Heart left ventricle (tissue), 16 donors: ENCODE measurements around the gene UBE4B. TPM values are rescaled to one million over a fixed set of nuclear protein-coding genes. Genes with fewer than 3 reads are reported as not detected.

Experiments used
- ATAC-seq, 4 donors: fragments of 200-7000 bp; cut with Tn5 transposase; one replicate each; pipeline ENCODE4 v1.9.1; 2020 to 2022; ENCODE audit warnings: moderate library complexity in 4 of 4, mild to moderate bottlenecking in 3 of 4, moderate number of reproducible peaks in 1 of 4
- DNase-seq, 5 donors: peaks; one replicate each; pipeline ENCODE4 v3.0.0-alpha.2; 2020
- H3K27ac ChIP-seq, 12 donors: fragments of 200-600 bp; sonication (generic) in 4 of 12; one replicate each; pipeline versions ENCODE4 v1.5.0 to v1.8.0; 2016 to 2022; ENCODE audit warnings: mild to moderate bottlenecking in 2 of 12
- H3K27me3 ChIP-seq, 9 donors: fragments of 200-600 bp; sonication (generic) in 2 of 9; one replicate each; pipeline versions ENCODE4 v1.5.1 to v1.8.0; 2016 to 2022; ENCODE audit warnings: mild to moderate bottlenecking in 3 of 9
- H3K36me3 ChIP-seq, 9 donors: fragments of 200-600 bp; sonication (generic) in 2 of 9; one replicate each; pipeline versions ENCODE4 v1.5.0 to v1.8.0; 2018 to 2022; ENCODE audit warnings: mild to moderate bottlenecking in 2 of 9
- H3K4me1 ChIP-seq, 12 donors: fragments of 200-600 bp; sonication (generic) in 4 of 12; one replicate each; pipeline versions ENCODE4 v1.5.0 to v1.8.0; 2016 to 2022; ENCODE audit warnings: mild to moderate bottlenecking in 3 of 12
- H3K4me3 ChIP-seq, 12 donors: fragments of 200-600 bp; sonication (generic) in 4 of 12; one replicate each; pipeline versions ENCODE4 v1.5.0 to v1.8.0; 2017 to 2022; ENCODE audit warnings: mild to moderate bottlenecking in 9 of 12, moderate library complexity in 4 of 12
- H3K9me3 ChIP-seq, 12 donors: fragments of 200-600 bp; sonication (generic) in 4 of 12; one replicate each; pipeline versions ENCODE4 v1.5.0 to v1.8.0; 2016 to 2022; ENCODE audit warnings: mild to moderate bottlenecking in 1 of 12
- POLR2A ChIP-seq, 2 donors: fragments of 450-650 bp; IDR thresholded peaks; one replicate each; pipeline ENCODE4 v1.6.1; 2017; ENCODE audit warnings: antibody characterized with exemption in 2 of 2, mild to moderate bottlenecking in 2 of 2, moderate library complexity in 2 of 2
- WGBS, 4 donors: extraction: QIAGEN DNeasy Blood & Tissue Kit in 2 of 4; methylation state at CpG; one replicate each; pipeline versions ENCODE4 v1.1.5 to v1.1.7; 2013 to 2018; 5-methylcytosine and 5-hydroxymethylcytosine counted together
- intact Hi-C, 10 donors: fragments of 100-400 bp; cut with DNase I; formaldehyde crosslinking; loops; one replicate each; pipeline versions ENCODE4 v1.11.1 to v1.14.2; 2022
- microRNA counts, 2 donors: library from miRNA; unstranded; fragments of <30 nt; microRNA quantifications; one replicate each; lab custom pipeline; 2016
- microRNA-seq, 4 donors: library from miRNA; unstranded; fragments of <30 nt; microRNA quantifications; one replicate each; pipeline versions ENCODE4 to v1.2.0, GENCODE V29; 2017 to 2020
- polyA plus RNA-seq, 2 donors: library from polyadenylated mRNA; stranded (reverse); fragments of 200-250 nt; gene quantifications; one replicate each; pipeline ENCODE4 v1.2.3, GENCODE V29; 2013
- total RNA-seq, 9 donors: library from RNA; depleted of rRNA in 2 of 9; stranded (reverse); fragments of >200 nt in 2 of 9; fragmentation: NEBNext Ultra II Directional in 3 of 9; extraction: Animal tissue kit (Norgen Biotek cat#: 25700) in 3 of 9; gene quantifications; one replicate each; pipeline versions ENCODE4 v1.1.0 to v1.2.4, GENCODE V29; 2016 to 2023
- TF ChIP-seq, protein P1 (sequence below), 12 donors: fragments of 200-600 bp; sonication (generic) in 4 of 12; IDR thresholded peaks; one replicate each; pipeline versions ENCODE4 v1.5.0 to v1.8.0; 2018 to 2022; ENCODE audit warnings: antibody characterized with exemption in 12 of 12, mild to moderate bottlenecking in 5 of 12
- donor health status: ischemic (EF 13 %, LVEDD 7.1; RV severe dilation, severe dysfunction).
- donor health status: healthy with polysubstance abuse.
- donor health status: DM: no; HTN: yes; CAD: no.
- donor health status: DM: no; HTN: no; CAD: no.
- donor health status: ischemic (EF 25% LVEDD 6.9; RV normal size, moderate dysfunction).
- donor health status: ischemic (EF 25% LVEDD 5.7; RV mildly dilated, moderate dysfunction).
- donor health status: healthy.
- donor health status: DM: yes; HTN: yes; CAD: no.
- donor health status: ischemic (EF 35%, LVEDD 5.7; RV mildly dilated, moderate dysfunction).
- donor health status: nonischemic (EF 11% LVEDD 7.7; RV severe dilation, severe dysfunction).
- donor health status: DM: yes; HTN: yes; CAD: no.
- donor health status: PGD.
- donor health status: ischemic (EF 29% LVEDD 5.4; RV normal size, mild dysfunction).
- donor health status: nonischemic (EF 23%, LVEDD 6.1; RV moderate dilation, normal function).

The UBE4B gene
- total and polyA plus RNA-seq, 11 donors = 18.5 to 132 (median 67.3) TPM

DNA sequence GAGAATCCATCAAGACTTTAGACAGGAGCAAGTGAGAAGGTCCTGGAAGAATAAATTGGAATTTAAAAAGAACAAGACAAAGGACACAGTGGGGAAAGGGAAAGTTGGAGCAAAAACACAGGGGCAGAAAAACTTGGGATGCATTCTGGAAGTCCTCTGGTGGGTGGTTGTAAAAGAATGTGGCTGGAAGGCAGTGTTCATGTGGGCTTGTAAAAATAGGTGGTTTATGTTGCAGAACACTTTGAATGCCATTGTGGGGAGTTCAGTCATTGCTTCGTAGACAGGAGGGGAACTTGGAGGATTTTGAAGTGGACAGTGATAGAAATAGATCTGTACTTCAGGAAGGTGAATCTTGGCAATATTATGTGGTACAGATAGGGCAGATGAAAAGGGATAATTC lies 192.8 kb downstream of the UBE4B start:
- WGBS, 4 donors = 44 to 57% (median 46%) methylated on average over 1 of the region's 1 CpG
- Histone ChIP-seq H3K9me3 (no peaks in the 10 kb centered on the region), H3K36me3 (no peaks in the 10 kb centered on the region), H3K27me3 (no peaks in the 10 kb centered on the region), H3K4me1 (peaks cover 0 to 73% (median 41%) of the 10 kb centered on the region in 12 donors), H3K4me3 (no peak overlapping the region), H3K27ac (no peak overlapping the region)
- ATAC-seq = no peak
- intact Hi-C loops = no loop called here
- DNase-seq = no peak
- TF ChIP-seq, protein P1, sequence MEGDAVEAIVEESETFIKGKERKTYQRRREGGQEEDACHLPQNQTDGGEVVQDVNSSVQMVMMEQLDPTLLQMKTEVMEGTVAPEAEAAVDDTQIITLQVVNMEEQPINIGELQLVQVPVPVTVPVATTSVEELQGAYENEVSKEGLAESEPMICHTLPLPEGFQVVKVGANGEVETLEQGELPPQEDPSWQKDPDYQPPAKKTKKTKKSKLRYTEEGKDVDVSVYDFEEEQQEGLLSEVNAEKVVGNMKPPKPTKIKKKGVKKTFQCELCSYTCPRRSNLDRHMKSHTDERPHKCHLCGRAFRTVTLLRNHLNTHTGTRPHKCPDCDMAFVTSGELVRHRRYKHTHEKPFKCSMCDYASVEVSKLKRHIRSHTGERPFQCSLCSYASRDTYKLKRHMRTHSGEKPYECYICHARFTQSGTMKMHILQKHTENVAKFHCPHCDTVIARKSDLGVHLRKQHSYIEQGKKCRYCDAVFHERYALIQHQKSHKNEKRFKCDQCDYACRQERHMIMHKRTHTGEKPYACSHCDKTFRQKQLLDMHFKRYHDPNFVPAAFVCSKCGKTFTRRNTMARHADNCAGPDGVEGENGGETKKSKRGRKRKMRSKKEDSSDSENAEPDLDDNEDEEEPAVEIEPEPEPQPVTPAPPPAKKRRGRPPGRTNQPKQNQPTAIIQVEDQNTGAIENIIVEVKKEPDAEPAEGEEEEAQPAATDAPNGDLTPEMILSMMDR (IDR thresholded peaks at IDR 0.05) = no peak
- TF ChIP-seq POLR2A (IDR thresholded peaks at IDR 0.05) = no peak

GRCh38 chr1:10228528-10228927 lies 195.8 kb downstream of the UBE4B start:
- H3K4me1 ChIP-seq = peaks cover 0 to 67% (median 27%) of the 10 kb centered on the region in 12 donors
- intact Hi-C loops = no loop called here

DNA sequence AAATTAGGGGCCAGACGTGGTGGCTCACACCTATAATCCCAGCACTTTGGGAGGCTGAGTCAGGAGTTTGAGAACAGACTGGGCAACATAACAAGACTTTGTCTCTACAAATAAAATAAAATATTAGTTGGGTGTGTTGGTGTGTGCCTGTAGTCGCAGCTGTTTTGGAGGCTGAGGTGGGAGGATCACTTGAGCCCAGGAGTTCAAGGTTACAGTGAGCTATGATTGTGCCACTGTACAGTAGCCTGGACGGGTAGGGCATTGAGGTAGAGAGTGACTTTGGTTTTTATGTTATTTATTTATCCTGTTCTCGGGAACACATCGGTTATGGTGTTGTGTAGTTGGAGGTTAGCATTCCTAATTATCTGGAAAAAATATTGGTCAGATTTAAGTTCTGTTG lies 197.1 kb downstream of the UBE4B start:
- H3K27me3 ChIP-seq = no peaks in the 10 kb centered on the region
- intact Hi-C loops = no loop called here
- WGBS, 4 donors = 86 to 92% (median 87%) methylated on average over 5 of the region's 5 CpGs
- TF ChIP-seq POLR2A (IDR thresholded peaks at IDR 0.05) = no peak
- TF ChIP-seq, protein P1 (IDR thresholded peaks at IDR 0.05) = no peak
- no peak overlapping the region for H3K4me3 ChIP-seq
- H3K4me1 ChIP-seq = peaks cover 0 to 53% (median 23%) of the 10 kb centered on the region in 12 donors
- no peak overlapping the region for H3K27ac ChIP-seq
- peaks cover 0 to 25% (median 10%) of the 10 kb centered on the region in 9 donors for H3K36me3 ChIP-seq
- DNase-seq (no peak), ATAC-seq (no peak)
- H3K9me3 ChIP-seq = no peaks in the 10 kb centered on the region

More at GRCh38 chr1:10228528-10228927, 195.8 kb downstream of the UBE4B start:
- no peaks in the 10 kb centered on the region for H3K9me3 ChIP-seq
- H3K36me3 ChIP-seq = peaks cover 0 to 11% (median 0%) of the 10 kb centered on the region in 9 donors
- no peak overlapping the region for H3K4me3 ChIP-seq
- ATAC-seq = no peak
- no peak for DNase-seq
- TF ChIP-seq, protein P1 (IDR thresholded peaks at IDR 0.05) = no peak
- TF ChIP-seq POLR2A (IDR thresholded peaks at IDR 0.05) = no peak
- no peak overlapping the region for H3K27ac ChIP-seq
- H3K27me3 ChIP-seq = no peaks in the 10 kb centered on the region
- WGBS, 4 donors = 49 to 66% (median 60%) methylated on average over 2 of the region's 2 CpGs

MicroRNAs encoded within 50 kb of the gene (microRNA counts, 767-probe panel; counts per million panel counts)
- microRNA hsa-miR-1273d (lab: Ali Mortazavi, UCI) = 1,658 to 1,879 counts per million in 2 donors

Small RNA genes lying within 50 kb of the gene (microRNA-seq; reads per million reads assigned to microRNA genes)
- 0 reads per million in 4 donors for gene MIR1273D

Other genes with a start within 250 kb of the UBE4B start
- gene CLSTN1, start 209.0 kb upstream of the UBE4B start, total RNA-seq = 10 to 100 TPM; 50.6 to 79.4 (median 64.3) TPM
- gene CLSTN1, start 209.0 kb upstream of the UBE4B start, polyA plus RNA-seq = 10 to 100 TPM; 37.6 to 40.5 TPM
- gene CTNNBIP1, start 122.7 kb upstream of the UBE4B start, total RNA-seq = 10 to 100 TPM; 32.2 to 62.0 (median 42.9) TPM
- 10 to 100 TPM; 25.4 to 37.8 TPM for gene CTNNBIP1, start 122.7 kb upstream of the UBE4B start, polyA plus RNA-seq
- gene LZIC, start 89.6 kb upstream of the UBE4B start, total RNA-seq = 10 to 100 TPM; 30.8 to 37.7 (median 34.9) TPM
- 10 to 100 TPM; 18.5 to 30.7 TPM for gene LZIC, start 89.6 kb upstream of the UBE4B start, polyA plus RNA-seq
- gene NMNAT1, start 89.5 kb upstream of the UBE4B start, total RNA-seq = 10 to 100 TPM; 11.0 to 24.2 (median 17.2) TPM
- gene NMNAT1, start 89.5 kb upstream of the UBE4B start, polyA plus RNA-seq = 10 to 100 TPM; 12.2 to 13.7 TPM
- gene RBP7, start 35.7 kb upstream of the UBE4B start, total RNA-seq = 10 to 100 TPM; 21.4 to 83.3 (median 26.2) TPM
- 10 to 100 TPM; 43.8 to 97.5 TPM for gene RBP7, start 35.7 kb upstream of the UBE4B start, polyA plus RNA-seq
- gene KIF1B, start 177.6 kb downstream of the UBE4B start, total RNA-seq = 100 to 1,000 TPM in 2 of 9 donors, 10 to 100 TPM in 7; 65.5 to 137 (median 82.0) TPM
- 10 to 100 TPM; 25.0 to 65.9 TPM for gene KIF1B, start 177.6 kb downstream of the UBE4B start, polyA plus RNA-seq